Esophagus squamous epithelium (tissue), 4 donors: ENCODE measurements around the gene UAP1.

ENCODE experiments used
- POLR2A ChIP-seq, 4 donors: fragments of 450-650 bp; IDR thresholded peaks; one replicate each; pipeline ENCODE4 v1.6.1; 2017; ENCODE audit warnings: antibody characterized with exemption in 4 of 4, mild to moderate bottlenecking in 4 of 4, moderate library complexity in 3 of 4
- TF ChIP-seq, protein P1 (sequence below), 6 experiments: fragments of 450-650 bp in 4 of 6; fragments of 200-600 bp in 2 of 6; sonication (generic) in 2 of 6; IDR thresholded peaks; one replicate each; pipeline ENCODE4 v1.5.1; 2016 to 2019; ENCODE audit warnings: antibody characterized with exemption in 6 of 6, mild to moderate bottlenecking in 4 of 6, moderate library complexity in 4 of 6

- TF ChIP-seq, protein P1, sequence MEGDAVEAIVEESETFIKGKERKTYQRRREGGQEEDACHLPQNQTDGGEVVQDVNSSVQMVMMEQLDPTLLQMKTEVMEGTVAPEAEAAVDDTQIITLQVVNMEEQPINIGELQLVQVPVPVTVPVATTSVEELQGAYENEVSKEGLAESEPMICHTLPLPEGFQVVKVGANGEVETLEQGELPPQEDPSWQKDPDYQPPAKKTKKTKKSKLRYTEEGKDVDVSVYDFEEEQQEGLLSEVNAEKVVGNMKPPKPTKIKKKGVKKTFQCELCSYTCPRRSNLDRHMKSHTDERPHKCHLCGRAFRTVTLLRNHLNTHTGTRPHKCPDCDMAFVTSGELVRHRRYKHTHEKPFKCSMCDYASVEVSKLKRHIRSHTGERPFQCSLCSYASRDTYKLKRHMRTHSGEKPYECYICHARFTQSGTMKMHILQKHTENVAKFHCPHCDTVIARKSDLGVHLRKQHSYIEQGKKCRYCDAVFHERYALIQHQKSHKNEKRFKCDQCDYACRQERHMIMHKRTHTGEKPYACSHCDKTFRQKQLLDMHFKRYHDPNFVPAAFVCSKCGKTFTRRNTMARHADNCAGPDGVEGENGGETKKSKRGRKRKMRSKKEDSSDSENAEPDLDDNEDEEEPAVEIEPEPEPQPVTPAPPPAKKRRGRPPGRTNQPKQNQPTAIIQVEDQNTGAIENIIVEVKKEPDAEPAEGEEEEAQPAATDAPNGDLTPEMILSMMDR (IDR thresholded peaks at IDR 0.05), result no peak
- no peak for TF ChIP-seq POLR2A (IDR thresholded peaks at IDR 0.05)
Observed at GRCh38 chr1:162626761-162627160, 65.2 kb downstream of the UAP1 start.
